IPS-15b (cell line): ENCODE measurements around the gene ASB18.
A peak's percentile ranks its signal among the peaks of the same experiment; 100 is the strongest.

Experiments used
- H3K27me3 ChIP-seq: one replicate; pipeline ENCODE4 v1.6.1; 2013; ENCODE audit warnings: low read length; ENCODE audit not compliant: control insufficient read depth, insufficient read depth
- H3K36me3 ChIP-seq: one replicate; pipeline ENCODE4 v1.6.1; 2013; ENCODE audit warnings: low read length; ENCODE audit not compliant: control insufficient read depth, insufficient read depth
- H3K4me1 ChIP-seq: one replicate; pipeline ENCODE4 v1.6.1; 2013; ENCODE audit warnings: mild to moderate bottlenecking, low read length; ENCODE audit not compliant: control insufficient read depth, insufficient read depth
- H3K4me3 ChIP-seq: one replicate; pipeline ENCODE4 v1.5.1; 2013; ENCODE audit warnings: low read depth, low read length
- H3K9ac ChIP-seq: one replicate; pipeline ENCODE4 v1.6.1; 2013; ENCODE audit warnings: low read depth, mild to moderate bottlenecking, low read length
- H3K9me3 ChIP-seq: one replicate; pipeline ENCODE4 v1.6.1; 2013; ENCODE audit warnings: mild to moderate bottlenecking, low read length; ENCODE audit not compliant: control insufficient read depth, insufficient read depth

Gene ASB18

DNA sequence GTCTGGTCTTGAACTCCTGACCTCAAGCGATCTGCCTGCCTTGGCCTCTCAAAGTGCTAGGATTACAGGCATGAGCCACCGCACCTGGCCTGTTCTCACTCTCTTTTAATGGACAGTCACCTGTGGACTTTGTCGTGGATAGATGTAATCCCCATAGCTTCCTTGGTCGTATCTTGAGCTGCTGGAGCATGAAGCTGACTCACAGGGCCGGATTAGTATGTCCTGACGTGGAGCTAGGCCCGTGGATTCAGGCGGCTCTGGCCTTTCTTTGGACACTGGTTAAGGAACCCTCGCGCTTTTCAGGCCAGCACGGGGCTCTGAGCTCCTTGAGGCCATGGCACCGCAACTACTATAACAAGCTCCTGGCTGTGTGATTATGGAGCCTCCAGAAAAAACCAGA lies 68.5 kb downstream of the ASB18 start:
- H3K27me3 ChIP-seq = no peaks in the 10 kb centered on the region
- no peak overlapping the region for H3K9ac ChIP-seq
- H3K36me3 ChIP-seq = no peaks in the 10 kb centered on the region
- H3K4me3 ChIP-seq = no peak overlapping the region
- no peaks in the 10 kb centered on the region for H3K9me3 ChIP-seq
- H3K4me1 ChIP-seq = no peaks in the 10 kb centered on the region

DNA sequence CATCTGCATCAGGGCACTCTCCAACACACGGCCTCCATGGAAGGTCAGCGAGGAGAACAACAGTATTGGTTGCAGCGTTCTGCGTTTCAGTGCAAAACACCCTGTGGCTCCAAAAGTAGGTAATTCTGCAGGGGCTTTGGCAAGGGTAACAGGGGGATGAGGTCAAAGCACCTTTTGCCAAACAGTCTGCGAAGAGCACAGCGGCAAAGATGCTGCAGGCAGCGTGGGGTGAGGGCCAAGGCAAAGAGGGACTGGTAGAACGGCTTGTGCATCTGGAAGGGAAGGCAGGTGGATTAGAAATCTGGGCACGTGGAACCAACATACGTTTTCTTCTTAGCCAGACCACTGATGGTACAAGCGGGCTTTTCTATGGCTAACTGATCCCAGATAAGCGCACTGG lies 69.4 kb downstream of the ASB18 start:
- Histone ChIP-seq H3K36me3 (no peaks in the 10 kb centered on the region), H3K4me3 (no peak overlapping the region), H3K9me3 (no peaks in the 10 kb centered on the region), H3K9ac (no peak overlapping the region), H3K27me3 (no peaks in the 10 kb centered on the region), H3K4me1 (no peaks in the 10 kb centered on the region)

DNA sequence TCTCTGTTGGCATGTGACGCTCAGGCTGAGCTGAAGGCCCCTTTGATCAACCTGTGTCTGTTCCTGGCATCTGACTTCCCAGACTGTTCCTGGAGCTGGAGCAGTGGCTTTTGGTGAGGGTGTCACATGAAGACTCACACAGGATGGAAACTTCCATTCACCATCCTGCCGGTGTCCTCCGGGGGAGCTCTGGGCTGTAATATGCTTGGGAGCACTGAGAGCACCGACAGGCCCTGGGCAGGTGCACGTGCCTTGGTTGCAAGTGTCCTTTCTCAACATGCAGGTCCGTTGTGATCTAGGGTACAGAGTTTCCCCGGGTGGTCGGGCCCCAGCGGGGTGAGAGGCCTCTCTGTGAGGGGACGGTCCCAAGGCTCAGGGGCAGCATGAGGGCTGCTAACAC lies 71.2 kb downstream of the ASB18 start:
- Histone ChIP-seq H3K9ac (no peak overlapping the region), H3K9me3 (no peaks in the 10 kb centered on the region), H3K4me1 (no peaks in the 10 kb centered on the region), H3K4me3 (no peak overlapping the region), H3K27me3 (no peaks in the 10 kb centered on the region), H3K36me3 (no peaks in the 10 kb centered on the region)

DNA sequence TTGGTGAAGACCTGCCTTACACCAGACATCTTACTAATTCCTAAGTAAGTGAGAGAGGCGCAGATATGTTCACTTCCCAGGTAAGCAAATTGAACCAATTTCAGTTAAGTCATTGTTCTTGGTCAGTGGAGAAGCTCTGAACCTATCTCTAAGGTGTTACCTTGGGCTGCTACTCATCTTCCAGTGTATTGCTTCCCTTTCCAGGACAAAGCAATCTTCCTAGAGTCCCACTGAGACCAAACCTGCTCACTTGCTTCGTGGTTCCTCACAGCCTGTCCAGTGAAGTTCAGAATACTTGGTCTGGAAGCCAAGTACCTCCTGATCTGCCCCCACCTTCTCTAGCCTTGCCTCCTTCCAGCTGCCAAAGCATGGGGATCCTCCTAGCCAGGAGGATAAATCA lies 73.5 kb downstream of the ASB18 start:
- Histone ChIP-seq H3K9me3 (no peaks in the 10 kb centered on the region), H3K36me3 (no peaks in the 10 kb centered on the region), H3K27me3 (no peaks in the 10 kb centered on the region), H3K4me3 (no peak overlapping the region), H3K4me1 (no peaks in the 10 kb centered on the region), H3K9ac (no peak overlapping the region)

DNA sequence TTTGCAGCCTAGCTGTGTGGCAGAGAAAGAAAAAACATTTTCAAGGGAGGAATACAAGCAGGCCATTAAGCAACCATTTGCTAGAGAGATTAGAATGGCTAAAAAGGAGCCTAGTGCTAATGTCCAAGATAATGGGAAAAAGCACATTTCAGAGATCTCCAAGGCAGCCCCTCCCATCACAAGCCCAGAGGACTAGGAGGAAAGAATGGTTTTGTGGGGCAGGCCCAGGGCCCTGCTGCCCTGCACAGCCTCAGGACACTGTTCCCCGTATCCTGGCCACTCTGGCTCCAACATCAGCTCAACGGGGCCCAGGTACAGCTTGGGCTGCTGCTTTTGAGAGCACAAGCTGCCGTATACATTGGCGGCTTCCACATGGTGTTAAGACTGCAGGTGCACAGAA lies 79.5 kb downstream of the ASB18 start:
- no peak overlapping the region for H3K4me3 ChIP-seq

DNA sequence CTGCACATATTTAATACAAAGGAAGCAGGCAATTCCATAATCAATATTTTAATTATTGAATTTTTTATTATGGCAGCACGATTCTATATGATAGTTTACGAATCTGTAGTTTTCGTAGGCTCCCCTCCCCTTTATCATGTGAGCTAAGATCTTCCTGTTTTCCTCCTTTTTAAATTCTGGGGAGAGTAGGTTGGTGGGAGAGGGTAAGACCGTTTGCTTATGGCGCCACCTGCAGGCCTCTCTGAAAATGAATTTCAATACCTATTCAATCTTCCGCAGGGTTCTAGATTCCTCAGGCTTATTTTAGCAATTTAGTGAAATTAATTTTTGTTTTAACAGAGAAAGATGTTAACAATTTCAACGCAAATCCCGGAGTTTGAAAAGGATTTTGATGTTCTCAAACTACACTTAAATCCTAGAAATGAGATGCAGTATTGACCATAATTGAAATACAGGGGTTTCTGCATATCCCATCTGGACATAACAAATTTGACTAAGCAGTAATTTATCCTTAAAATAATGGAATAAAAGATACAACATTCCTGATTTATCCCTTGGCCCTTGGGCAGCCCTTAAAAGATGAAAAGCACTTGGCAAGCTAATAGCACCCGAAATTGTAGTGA lies 83.3 kb downstream of the ASB18 start:
- Histone ChIP-seq H3K4me3 (no peak overlapping the region), H3K27me3 (peaks cover 35% of the 10 kb centered on the region)

More for the DNA sequence above, 79.5 kb downstream of the ASB18 start:
- H3K27me3 ChIP-seq = peaks cover 9% of the 10 kb centered on the region
- no peaks in the 10 kb centered on the region for H3K36me3 ChIP-seq
- no peaks in the 10 kb centered on the region for H3K9me3 ChIP-seq
- no peak overlapping the region for H3K9ac ChIP-seq
- H3K4me1 ChIP-seq = peaks cover 6% of the 10 kb centered on the region

DNA sequence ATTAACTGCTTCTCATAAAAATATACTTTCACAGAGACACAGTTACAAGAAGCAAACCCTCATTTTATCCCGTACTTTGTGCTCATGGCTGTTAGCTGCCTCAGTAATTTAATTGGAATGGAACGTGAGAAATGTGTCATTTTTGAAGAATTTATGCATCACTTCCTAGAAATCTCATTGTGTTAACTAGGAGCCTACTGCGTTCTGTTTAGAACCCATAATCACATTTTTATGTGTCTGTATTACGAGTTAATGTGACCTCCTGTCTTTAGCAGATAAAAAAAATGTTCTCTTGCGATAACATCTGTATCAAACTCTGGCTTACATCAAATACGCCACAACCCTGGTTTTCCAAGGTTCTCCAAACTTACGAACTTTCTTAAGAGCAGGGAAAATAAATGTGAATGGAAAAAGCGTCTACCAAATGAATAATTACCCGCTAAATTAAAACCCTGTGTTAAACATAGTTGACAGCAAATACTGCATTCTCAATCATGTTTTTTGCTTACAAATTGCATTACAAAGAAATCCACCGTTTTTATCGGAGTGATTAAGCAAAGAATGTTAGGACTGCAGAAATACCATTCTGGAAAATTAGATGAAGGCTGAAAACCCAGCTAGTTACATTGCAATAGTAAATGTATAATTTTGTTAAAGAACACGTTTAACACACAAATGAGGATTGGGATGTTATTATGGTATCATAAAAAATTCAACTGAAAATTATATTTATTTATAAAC lies 84.0 kb downstream of the ASB18 start:
- H3K27me3 ChIP-seq = peaks cover 42% of the 10 kb centered on the region
- H3K4me1 ChIP-seq = peaks cover 8% of the 10 kb centered on the region
- peak overlapping the region; percentile 11 for H3K4me3 ChIP-seq
- H3K9me3 ChIP-seq = no peaks in the 10 kb centered on the region
- no peaks in the 10 kb centered on the region for H3K36me3 ChIP-seq
- H3K9ac ChIP-seq = no peak overlapping the region

More for the DNA sequence above, 83.3 kb downstream of the ASB18 start:
- Histone ChIP-seq H3K4me1 (peaks cover 6% of the 10 kb centered on the region), H3K36me3 (no peaks in the 10 kb centered on the region), H3K9me3 (no peaks in the 10 kb centered on the region), H3K9ac (no peak overlapping the region)

DNA sequence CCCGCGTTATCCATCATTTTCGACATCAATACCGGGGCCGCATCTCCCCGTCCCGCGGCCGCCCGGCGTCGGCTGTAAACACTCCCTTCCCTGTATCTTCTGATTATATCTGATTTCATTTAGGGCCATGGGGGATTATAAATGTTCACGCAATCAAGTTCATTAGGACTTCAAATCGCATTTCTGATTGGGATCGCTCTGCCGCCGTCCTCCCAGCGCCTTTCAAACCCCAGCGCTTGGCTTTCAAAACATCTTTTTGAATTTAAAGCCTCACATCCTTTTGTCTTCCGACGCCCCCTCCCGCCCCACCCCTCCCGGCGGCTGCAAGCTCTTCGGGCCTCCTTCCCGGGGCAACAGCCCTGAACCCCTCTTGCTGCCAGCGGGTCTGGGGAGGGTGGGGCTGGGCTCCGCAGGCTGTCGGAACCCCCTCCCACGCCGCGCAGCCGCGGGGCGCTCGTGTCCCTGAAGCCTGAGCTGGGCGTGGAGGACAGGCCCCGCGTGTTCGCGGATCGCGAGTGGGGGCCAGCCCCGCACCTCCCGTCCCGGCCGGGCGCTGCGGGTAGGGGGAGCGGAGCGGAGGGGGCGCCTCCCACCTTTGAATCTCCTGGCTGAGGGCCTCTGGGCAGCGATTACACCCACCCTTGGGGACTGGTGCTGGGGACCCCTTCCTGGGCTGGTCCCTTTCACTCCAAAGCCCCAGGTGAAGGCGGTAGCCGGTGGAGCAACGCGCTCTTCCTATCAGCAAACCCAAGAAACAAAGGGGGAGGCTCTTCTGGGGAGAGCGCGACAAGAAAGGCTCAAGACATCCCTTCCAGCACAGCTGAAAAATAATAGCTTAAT lies 84.8 kb downstream of the ASB18 start:
- no peaks in the 10 kb centered on the region for H3K36me3 ChIP-seq
- peaks cover 49% of the 10 kb centered on the region for H3K27me3 ChIP-seq
- H3K9me3 ChIP-seq = no peaks in the 10 kb centered on the region
- H3K4me3 ChIP-seq = peak overlapping the region; percentile 38
- H3K9ac ChIP-seq = no peak overlapping the region
- H3K4me1 ChIP-seq = peaks cover 16% of the 10 kb centered on the region

DNA sequence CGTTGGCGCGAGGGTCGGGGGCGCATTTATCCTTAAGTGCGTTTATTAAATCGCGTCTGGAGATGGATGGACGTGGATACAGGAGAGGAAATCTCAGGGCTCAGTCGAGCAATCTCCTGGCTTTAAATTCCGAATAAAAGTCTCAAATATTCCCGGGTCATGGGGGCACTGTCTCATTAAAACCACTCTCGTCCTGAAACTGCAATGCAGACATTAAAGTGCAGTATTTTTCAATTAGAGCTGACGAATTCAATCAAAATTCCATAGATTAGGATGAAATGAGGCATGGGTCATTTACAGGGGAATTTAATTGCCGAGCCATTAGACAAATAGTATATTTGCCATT lies 85.3 kb downstream of the ASB18 start:
- Histone ChIP-seq H3K4me1 (peaks cover 21% of the 10 kb centered on the region), H3K9me3 (no peaks in the 10 kb centered on the region), H3K4me3 (peak overlapping the region; percentile 38), H3K27me3 (peaks cover 55% of the 10 kb centered on the region), H3K9ac (no peak overlapping the region), H3K36me3 (no peaks in the 10 kb centered on the region)

DNA sequence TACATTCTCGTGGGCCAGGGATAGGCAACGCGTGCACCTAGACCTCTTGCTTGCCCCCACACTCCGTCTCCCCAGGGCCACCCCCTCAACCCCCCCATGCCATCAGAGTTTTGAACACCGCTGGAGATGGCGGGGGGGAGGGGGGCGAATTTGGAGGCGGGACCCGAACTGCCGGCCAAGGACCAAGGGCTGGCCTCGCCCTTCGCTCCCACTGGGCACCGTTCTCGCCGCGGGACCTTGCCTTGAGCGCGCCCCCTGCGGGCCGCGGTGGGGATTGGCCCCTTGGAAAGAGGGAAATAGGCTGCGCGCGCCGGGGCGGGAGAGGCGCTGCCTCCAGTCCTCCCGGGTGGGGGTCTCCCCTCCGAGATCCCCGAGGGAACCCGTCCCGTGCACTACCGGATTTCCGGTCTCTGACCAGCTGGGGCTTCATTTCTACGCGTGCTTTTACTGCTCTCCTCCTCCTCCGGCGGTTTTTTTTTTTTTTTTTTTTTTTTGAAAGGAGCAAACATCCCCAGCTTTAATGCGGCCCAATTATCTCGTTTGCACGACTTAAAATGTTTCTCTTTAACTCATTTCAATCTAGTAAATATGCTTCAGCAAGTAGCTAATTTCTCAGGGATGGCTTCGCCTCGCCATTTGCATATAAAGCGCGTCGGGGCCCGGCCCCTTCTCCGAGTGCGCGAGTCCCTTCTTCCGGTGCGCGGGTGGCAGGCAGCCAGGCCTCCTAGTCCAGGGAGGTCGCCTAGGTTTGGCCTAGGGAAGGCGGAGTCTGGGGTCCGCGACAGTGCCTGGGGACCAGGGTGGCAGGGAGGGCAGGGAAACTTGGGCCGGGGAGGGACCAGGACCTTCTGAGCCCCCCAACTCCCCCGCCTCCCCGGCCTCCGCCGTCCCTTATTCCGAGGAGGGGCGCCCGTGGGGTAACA lies 86.0 kb downstream of the ASB18 start:
- Histone ChIP-seq H3K4me3 (peak overlapping the region; percentile 38), H3K4me1 (peaks cover 24% of the 10 kb centered on the region), H3K27me3 (peaks cover 62% of the 10 kb centered on the region), H3K36me3 (no peaks in the 10 kb centered on the region), H3K9ac (no peak overlapping the region), H3K9me3 (no peaks in the 10 kb centered on the region)

DNA sequence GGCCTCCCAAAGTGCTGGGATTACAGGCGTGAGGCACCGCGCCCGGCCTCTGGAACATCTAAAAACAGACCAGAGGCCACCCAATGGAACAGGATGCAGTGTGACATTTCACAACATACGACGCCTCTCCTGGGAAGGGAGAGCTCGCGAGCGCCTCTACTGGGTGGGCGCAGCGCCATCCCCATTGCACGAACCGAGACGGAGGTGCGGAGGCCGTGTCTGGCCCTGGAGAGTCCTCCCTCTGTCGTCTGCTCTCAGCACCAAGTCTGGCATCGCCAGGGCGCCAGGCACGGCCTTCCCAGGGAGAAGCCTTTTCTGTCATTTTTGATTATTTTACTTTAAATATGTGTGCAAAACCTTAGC lies 86.6 kb downstream of the ASB18 start:
- peak overlapping the region; percentile 27 for H3K4me3 ChIP-seq
- no peaks in the 10 kb centered on the region for H3K36me3 ChIP-seq
- peaks cover 24% of the 10 kb centered on the region for H3K4me1 ChIP-seq
- no peaks in the 10 kb centered on the region for H3K9me3 ChIP-seq
- H3K27me3 ChIP-seq = peaks cover 68% of the 10 kb centered on the region
- no peak overlapping the region for H3K9ac ChIP-seq
